Measurements from ENCODE around the gene UBQLN3.

Gene UBQLN3

GRCh38 chr11:5509803-5510202 is at the start of gene UBQLN3:
Gene UBQLN3, minus strand, starts transcription at chr11:5509957. Its CDS starts 399 bp downstream, at chr11:5509558.
- H3K4me1 Mint-ChIP-seq: no peaks in the 10 kb centered on the region
- CTCF ChIA-PET: no interaction called here
- H3K27me3 Mint-ChIP-seq: peaks cover 4% of the 10 kb centered on the region
- H3K9me3 Mint-ChIP-seq: no peaks in the 10 kb centered on the region
- no peaks in the 10 kb centered on the region for H3K36me3 Mint-ChIP-seq
- no peak within 1 kb of the TSS for H3K27ac Mint-ChIP-seq
- DNase-seq: no peak
- no peak within 1 kb of the TSS for H3K4me3 Mint-ChIP-seq

- Mint-ChIP-seq H3K9me3 (no peaks in the 10 kb centered on the region), H3K27me3 (peaks cover 13% of the 10 kb centered on the region), H3K4me1 (no peaks in the 10 kb centered on the region), H3K4me3 (no peak overlapping the region), H3K27ac (no peak overlapping the region), H3K36me3 (no peaks in the 10 kb centered on the region)
- CTCF ChIA-PET: no interaction called here
- DNase-seq: no peak
These were observed 48.0 kb upstream of the UBQLN3 start for GRCh38 chr11:5557751-5558150.

- H3K27me3 Mint-ChIP-seq: peaks cover 13% of the 10 kb centered on the region
- CTCF ChIA-PET: interaction anchor here (0.8 kb wide), 1 partner anchor 41 kb away, joined by 3 read pairs; no protein-coding TSS in a partner anchor
These were observed 46.9 kb upstream of the UBQLN3 start for GRCh38 chr11:5556596-5557188.

GRCh38 chr11:5553343-5553742 is 43.6 kb upstream of the UBQLN3 start:
- CTCF ChIA-PET: no interaction called here
- no peak overlapping the region for H3K4me3 Mint-ChIP-seq
- H3K27me3 Mint-ChIP-seq: peaks cover 13% of the 10 kb centered on the region
- no peaks in the 10 kb centered on the region for H3K36me3 Mint-ChIP-seq
- H3K27ac Mint-ChIP-seq: no peak overlapping the region
- H3K4me1 Mint-ChIP-seq: no peaks in the 10 kb centered on the region
- H3K9me3 Mint-ChIP-seq: no peaks in the 10 kb centered on the region
- DNase-seq: no peak

More at GRCh38 chr11:5556596-5557188, 46.9 kb upstream of the UBQLN3 start:
- no peaks in the 10 kb centered on the region for H3K9me3 Mint-ChIP-seq
- no peak overlapping the region for H3K4me3 Mint-ChIP-seq
- H3K4me1 Mint-ChIP-seq: no peaks in the 10 kb centered on the region
- H3K36me3 Mint-ChIP-seq: no peaks in the 10 kb centered on the region
- no peak for DNase-seq
- no peak overlapping the region for H3K27ac Mint-ChIP-seq

GRCh38 chr11:5550440-5551095 is 40.8 kb upstream of the UBQLN3 start:
- CTCF ChIA-PET: no interaction called here
- H3K36me3 Mint-ChIP-seq: no peaks in the 10 kb centered on the region
- peaks cover 4% of the 10 kb centered on the region for H3K27me3 Mint-ChIP-seq
- H3K27ac Mint-ChIP-seq: no peak overlapping the region
- no peak overlapping the region for H3K4me3 Mint-ChIP-seq
- H3K9me3 Mint-ChIP-seq: no peaks in the 10 kb centered on the region
- H3K4me1 Mint-ChIP-seq: no peaks in the 10 kb centered on the region
- DNase-seq: no peak

- H3K27ac Mint-ChIP-seq: no peak within 1 kb of the TSS
- no peaks in the 10 kb centered on the region for H3K36me3 Mint-ChIP-seq
- DNase-seq: no peak
- CTCF ChIA-PET: no interaction called here
- no peaks in the 10 kb centered on the region for H3K9me3 Mint-ChIP-seq
- H3K27me3 Mint-ChIP-seq: no peaks in the 10 kb centered on the region
- no peak within 1 kb of the TSS for H3K4me3 Mint-ChIP-seq
- no peaks in the 10 kb centered on the region for H3K4me1 Mint-ChIP-seq
These were observed 38.7 kb upstream of the UBQLN3 start, which contains the start of gene OR52H1 for GRCh38 chr11:5548440-5548839. Gene OR52H1, minus strand, starts transcription at chr11:5548540. Its CDS starts 3,035 bp downstream, at chr11:5545505.

GRCh38 chr11:5547982-5548381 is 38.2 kb upstream of the UBQLN3 start:
- DNase-seq: no peak
- Mint-ChIP-seq H3K9me3 (no peaks in the 10 kb centered on the region), H3K4me3 (no peak overlapping the region), H3K36me3 (no peaks in the 10 kb centered on the region), H3K27me3 (no peaks in the 10 kb centered on the region), H3K4me1 (no peaks in the 10 kb centered on the region), H3K27ac (no peak overlapping the region)
- CTCF ChIA-PET: no interaction called here

- H3K36me3 Mint-ChIP-seq: no peaks in the 10 kb centered on the region
- DNase-seq: no peak
- CTCF ChIA-PET: no interaction called here
- H3K27me3 Mint-ChIP-seq: no peaks in the 10 kb centered on the region
- H3K27ac Mint-ChIP-seq: no peak overlapping the region
- no peaks in the 10 kb centered on the region for H3K9me3 Mint-ChIP-seq
- no peak overlapping the region for H3K4me3 Mint-ChIP-seq
- no peaks in the 10 kb centered on the region for H3K4me1 Mint-ChIP-seq
These were observed 36.7 kb upstream of the UBQLN3 start for GRCh38 chr11:5546457-5546856.

GRCh38 chr11:5541427-5541826 is 31.7 kb upstream of the UBQLN3 start:
- Mint-ChIP-seq H3K4me1 (no peaks in the 10 kb centered on the region), H3K9me3 (no peaks in the 10 kb centered on the region), H3K27ac (no peak overlapping the region), H3K27me3 (no peaks in the 10 kb centered on the region), H3K36me3 (no peaks in the 10 kb centered on the region), H3K4me3 (no peak overlapping the region)
- no peak for DNase-seq
- CTCF ChIA-PET: no interaction called here

GRCh38 chr11:5536482-5536881 is 26.7 kb upstream of the UBQLN3 start:
- DNase-seq: no peak
- CTCF ChIA-PET: no interaction called here
- no peak overlapping the region for H3K27ac Mint-ChIP-seq
- H3K4me1 Mint-ChIP-seq: no peaks in the 10 kb centered on the region
- no peak overlapping the region for H3K4me3 Mint-ChIP-seq
- H3K27me3 Mint-ChIP-seq: no peaks in the 10 kb centered on the region
- no peaks in the 10 kb centered on the region for H3K36me3 Mint-ChIP-seq
- H3K9me3 Mint-ChIP-seq: no peaks in the 10 kb centered on the region

- no peak for DNase-seq
- H3K4me1 Mint-ChIP-seq: no peaks in the 10 kb centered on the region
- H3K36me3 Mint-ChIP-seq: no peaks in the 10 kb centered on the region
- CTCF ChIA-PET: no interaction called here
- H3K4me3 Mint-ChIP-seq: no peak overlapping the region
- peaks cover 4% of the 10 kb centered on the region for H3K27me3 Mint-ChIP-seq
- H3K27ac Mint-ChIP-seq: no peak overlapping the region
- H3K9me3 Mint-ChIP-seq: no peaks in the 10 kb centered on the region
These were observed 24.3 kb upstream of the UBQLN3 start for GRCh38 chr11:5534046-5534445.

GRCh38 chr11:5531053-5531831 is 21.5 kb upstream of the UBQLN3 start:
- Mint-ChIP-seq H3K4me1 (no peaks in the 10 kb centered on the region), H3K9me3 (no peaks in the 10 kb centered on the region), H3K36me3 (no peaks in the 10 kb centered on the region), H3K27me3 (peaks cover 4% of the 10 kb centered on the region), H3K27ac (no peak overlapping the region), H3K4me3 (no peak overlapping the region)
- CTCF ChIA-PET: no interaction called here
- DNase-seq: no peak

- CTCF ChIA-PET: interaction anchor here (1.4 kb wide), 1 partner anchor 9 kb away, joined by 3 read pairs; no protein-coding TSS in a partner anchor
- H3K9me3 Mint-ChIP-seq: no peaks in the 10 kb centered on the region
- no peak overlapping the region for H3K4me3 Mint-ChIP-seq
- no peaks in the 10 kb centered on the region for H3K4me1 Mint-ChIP-seq
- no peak overlapping the region for H3K27ac Mint-ChIP-seq
- DNase-seq: no peak
- H3K36me3 Mint-ChIP-seq: no peaks in the 10 kb centered on the region
- peaks cover 4% of the 10 kb centered on the region for H3K27me3 Mint-ChIP-seq
These were observed 18.7 kb upstream of the UBQLN3 start for GRCh38 chr11:5528495-5528894.

GRCh38 chr11:5527716-5528115 is 18.0 kb upstream of the UBQLN3 start:
- Mint-ChIP-seq H3K36me3 (no peaks in the 10 kb centered on the region), H3K27me3 (peaks cover 4% of the 10 kb centered on the region), H3K4me3 (no peak overlapping the region), H3K9me3 (no peaks in the 10 kb centered on the region), H3K27ac (no peak overlapping the region), H3K4me1 (no peaks in the 10 kb centered on the region)
- no peak for DNase-seq
- CTCF ChIA-PET: interaction anchor here (1.4 kb wide), 1 partner anchor 8 kb away, joined by 3 read pairs; no protein-coding TSS in a partner anchor

- Mint-ChIP-seq H3K9me3 (no peaks in the 10 kb centered on the region), H3K4me3 (no peak overlapping the region), H3K36me3 (no peaks in the 10 kb centered on the region), H3K27me3 (no peaks in the 10 kb centered on the region), H3K4me1 (no peaks in the 10 kb centered on the region), H3K27ac (no peak overlapping the region)
- CTCF ChIA-PET: no interaction called here
- no peak for DNase-seq
These were observed 15.0 kb upstream of the UBQLN3 start for GRCh38 chr11:5524756-5525155.
